Measurements from ENCODE around the gene TCF19. TPM values are rescaled to one million over a fixed set of nuclear protein-coding genes. Genes with fewer than 3 reads are reported as not detected.
A peak's percentile ranks its signal among the peaks of the same experiment; 100 is the strongest.

Gene TCF19
- total RNA-seq, 1 experiment from 2014 or later: 12.7 TPM

- no peak for TF ChIP-seq TP53 (CRISPR knock-in tag; IDR thresholded peaks at IDR 0.05)
- Mint-ChIP-seq H3K27ac (no peak overlapping the region), H3K4me3 (no peak overlapping the region), H3K27me3 (ENCODE audit: low read depth) (peaks cover 4% of the 10 kb centered on the region), H3K9me3 (no peaks in the 10 kb centered on the region), H3K4me1 (peaks cover 46% of the 10 kb centered on the region), H3K36me3 (peaks cover 39% of the 10 kb centered on the region)
- ChIA-PET POLR2A (interaction anchor here (0.6 kb wide), 1 partner anchor 30 kb away, joined by 3 read pairs; no protein-coding TSS in a partner anchor), CTCF (interaction anchor here (0.9 to 2.0 kb wide), 2 partner anchors 15 to 224 kb away, joined by 3 to 5 read pairs; partner anchors contain the start of gene CCHCR1)
- ATAC-seq (no peak), DNase-seq (ENCODE audit: low spot score) (no peak)
These were observed 16.0 kb upstream of the TCF19 start for GRCh38 chr6:31142361-31142761.

GRCh38 chr6:31143148-31143547 is 15.2 kb upstream of the TCF19 start:
- Mint-ChIP-seq H3K4me3 (no peak overlapping the region), H3K27me3 (ENCODE audit: low read depth) (peaks cover 4% of the 10 kb centered on the region), H3K4me1 (peaks cover 38% of the 10 kb centered on the region), H3K36me3 (peaks cover 40% of the 10 kb centered on the region), H3K27ac (peak overlapping the region; percentile 76; the same call in 1 of the 2 replicates), H3K9me3 (no peaks in the 10 kb centered on the region)
- ChIA-PET POLR2A (interaction anchor here (1.1 kb wide), 1 partner anchor 22 kb away, joined by 3 read pairs; no protein-coding TSS in a partner anchor), CTCF (interaction anchor here (2.0 kb wide), 1 partner anchor 14 kb away, joined by 5 read pairs; the partner anchor contains the start of gene CCHCR1)
- TF ChIP-seq PRDM15 (CRISPR knock-in tag; IDR thresholded peaks at IDR 0.05): no peak
- no peak for TF ChIP-seq ZBTB21 (CRISPR knock-in tag; IDR thresholded peaks at IDR 0.05; ENCODE audit: borderline replicate concordance)
- TF ChIP-seq PRRX2 (CRISPR knock-in tag; IDR thresholded peaks at IDR 0.05): no peak
- TF ChIP-seq SMAD3 (CRISPR knock-in tag; IDR thresholded peaks at IDR 0.05; ENCODE audit: borderline replicate concordance): no peak
- TF ChIP-seq IRF1 (CRISPR knock-in tag; IDR thresholded peaks at IDR 0.05): no peak
- no peak for TF ChIP-seq ZNF396 (CRISPR knock-in tag; IDR thresholded peaks at IDR 0.05; ENCODE audit: borderline replicate concordance)
- TF ChIP-seq SP1 (CRISPR knock-in tag; conservative IDR thresholded peaks at IDR 0.05): no peak
- no peak for TF ChIP-seq HMGA2 (CRISPR knock-in tag; IDR thresholded peaks at IDR 0.05)
- TF ChIP-seq CBFB (CRISPR knock-in tag; IDR thresholded peaks at IDR 0.05; ENCODE audit: low read depth): no peak
- TF ChIP-seq RELA (CRISPR knock-in tag; IDR thresholded peaks at IDR 0.05; ENCODE audit: borderline replicate concordance): no peak
- TF ChIP-seq CREB1 (CRISPR knock-in tag; IDR thresholded peaks at IDR 0.05): no peak
- TF ChIP-seq E2F4 (CRISPR knock-in tag; IDR thresholded peaks at IDR 0.05; ENCODE audit: borderline replicate concordance, low read depth): no peak
- ATAC-seq (peak; percentile 53), DNase-seq (ENCODE audit: low spot score) (no peak)

GRCh38 chr6:31144296-31144969 is 14.0 kb upstream of the TCF19 start:
- no peak overlapping the region; the same call in 1 of the 2 replicates for H3K27ac Mint-ChIP-seq
- no peak overlapping the region for H3K4me3 Mint-ChIP-seq
- DNase-seq (ENCODE audit: low spot score): no peak
- ATAC-seq: no peak
- H3K27me3 Mint-ChIP-seq (ENCODE audit: low read depth): no peaks in the 10 kb centered on the region
- H3K4me1 Mint-ChIP-seq: peaks cover 26% of the 10 kb centered on the region
- no peaks in the 10 kb centered on the region for H3K9me3 Mint-ChIP-seq
- POLR2A ChIA-PET: no interaction called here
- peaks cover 44% of the 10 kb centered on the region for H3K36me3 Mint-ChIP-seq
- CTCF ChIA-PET: no interaction called here
- TF ChIP-seq AFF4 (CRISPR knock-in tag; IDR thresholded peaks at IDR 0.05; ENCODE audit: borderline replicate concordance) (no peak), CDX4 (CRISPR knock-in tag; IDR thresholded peaks at IDR 0.05; ENCODE audit: borderline replicate concordance) (no peak), ARID4B (CRISPR knock-in tag; IDR thresholded peaks at IDR 0.05; ENCODE audit: borderline replicate concordance) (no peak)

Data from WTC11 (cell line).